AG04450 (cell line): ENCODE results near the gene MCM6. TPM values are rescaled to one million over a fixed set of nuclear protein-coding genes. Genes with fewer than 3 reads are reported as not detected.

ENCODE experiments used
- CTCF ChIA-PET: fragments of 300-600, 350-600 bp; formaldehyde crosslinking; extraction: SDS; loops from one replicate; lab custom pipeline; 2022; ENCODE audit warnings: antibody characterized with exemption, inconsistent platforms; lab: Charles Lee
- POLR2A ChIA-PET: fragments of 350-600 bp; formaldehyde crosslinking; extraction: SDS; loops from one replicate; lab custom pipeline; 2021; ENCODE audit warnings: antibody characterized with exemption, inconsistent platforms; lab: Yijun Ruan, JAX
- DNase-seq: peaks from one replicate; pipeline ENCODE4 v3.0.0-alpha.2; 2011; ENCODE audit warnings: low read depth, low spot score
- H3K27ac ChIP-seq: one replicate; pipeline ENCODE4 v1.5.1; 2012; ENCODE audit warnings: low read depth, low read length, control low read depth
- H3K27me3 ChIP-seq: one replicate; pipeline ENCODE4 v1.6.0; 2012; ENCODE audit warnings: low read length; ENCODE audit not compliant: control insufficient read depth, insufficient read depth
- H3K4me3 ChIP-seq: 2 replicates; pipeline ENCODE4 v1.5.1; 2011; ENCODE audit warnings: mild to moderate bottlenecking, low read depth, low read length, control low read depth
- H3K9me3 ChIP-seq: 2 replicates; pipeline ENCODE4 v1.5.1; 2012; ENCODE audit warnings: low read length; ENCODE audit not compliant: control insufficient read depth, insufficient read depth
- CTCF ChIP-seq: IDR thresholded peaks from 2 replicates; pipeline ENCODE4 v1.5.1; 2011; ENCODE audit warnings: low read depth, low read length, control low read depth, inconsistent platforms
- polyA plus RNA-seq: library from polyadenylated mRNA; depleted of rRNA; stranded (reverse); fragments of >200 nt; gene quantifications from 2 replicates; pipeline ENCODE4 v1.2.3, GENCODE V29; 2011

Gene MCM6
- polyA plus RNA-seq, 1 experiment: 27.3 TPM

GRCh38 chr2:135913727-135914365 is 37.6 kb upstream of the MCM6 start:
- Histone ChIP-seq H3K27me3 (no peaks in the 10 kb centered on the region), H3K9me3 (no peaks in the 10 kb centered on the region), H3K27ac (no peak overlapping the region), H3K4me3 (no peak overlapping the region)
- CTCF ChIA-PET: interaction anchor here (0.6 to 2.4 kb wide), 77 partner anchors 8 to 1925 kb away, joined by 3 to 31 read pairs (median 4); partner anchors contain the start of gene MAP3K19
- TF ChIP-seq CTCF: peak; percentile 76
- no peak for DNase-seq
- POLR2A ChIA-PET: interaction anchor here (0.7 kb wide), 1 partner anchor 471 kb away, joined by 3 read pairs; no protein-coding TSS in a partner anchor

GRCh38 chr2:135909976-135910375 is 33.7 kb upstream of the MCM6 start:
- no peaks in the 10 kb centered on the region for H3K9me3 ChIP-seq
- H3K27me3 ChIP-seq: no peaks in the 10 kb centered on the region
- H3K27ac ChIP-seq: no peak overlapping the region
- POLR2A ChIA-PET: no interaction called here
- no peak for DNase-seq
- H3K4me3 ChIP-seq: no peak overlapping the region
- TF ChIP-seq CTCF: no peak
- CTCF ChIA-PET: no interaction called here

- Histone ChIP-seq H3K9me3 (no peaks in the 10 kb centered on the region), H3K27me3 (no peaks in the 10 kb centered on the region), H3K27ac (no peak overlapping the region), H3K4me3 (no peak overlapping the region)
- no peak for DNase-seq
- ChIA-PET CTCF (interaction anchor here (1.0 kb wide), 1 partner anchor 8 kb away, joined by 3 read pairs; no protein-coding TSS in a partner anchor), POLR2A (no interaction called here)
- TF ChIP-seq CTCF: no peak
Observed at GRCh38 chr2:135905679-135906078, 29.4 kb upstream of the MCM6 start.

- ChIA-PET POLR2A (no interaction called here), CTCF (interaction anchor here (0.6 to 1.4 kb wide), 2 partner anchors 10 to 18 kb away, joined by 4 to 23 read pairs; no protein-coding TSS in a partner anchor)
- no peak overlapping the region for H3K27ac ChIP-seq
- no peak for DNase-seq
- H3K4me3 ChIP-seq: no peak overlapping the region
- H3K27me3 ChIP-seq: no peaks in the 10 kb centered on the region
- H3K9me3 ChIP-seq: no peaks in the 10 kb centered on the region
- TF ChIP-seq CTCF: no peak
Observed at GRCh38 chr2:135904341-135904989, 28.2 kb upstream of the MCM6 start.

- DNase-seq: no peak
- POLR2A ChIA-PET: no interaction called here
- CTCF ChIA-PET: interaction anchor here (1.4 to 2.2 kb wide), 2 partner anchors 10 kb away, joined by 9 to 23 read pairs; no protein-coding TSS in a partner anchor
- Histone ChIP-seq H3K4me3 (no peak overlapping the region), H3K9me3 (no peaks in the 10 kb centered on the region), H3K27ac (no peak overlapping the region), H3K27me3 (no peaks in the 10 kb centered on the region)
- TF ChIP-seq CTCF: no peak
Observed at GRCh38 chr2:135903650-135904049, 27.4 kb upstream of the MCM6 start.
